Neuron (in vitro differentiated cells): ENCODE data around the gene LIMK1.
"Not testable (repeated sequence)": the region's sequence is repeated elsewhere in the genome, so short reads cannot be mapped to it uniquely, and the experiment has no call there.

Experiments used
- H2AFZ ChIP-seq: one replicate; pipeline ENCODE4 v1.6.1; 2013; ENCODE audit warnings: low read depth, mild to moderate bottlenecking, inconsistent platforms, low read length, moderate library complexity
- H3K27me3 ChIP-seq: one replicate; pipeline ENCODE4 v1.6.1; 2013; ENCODE audit warnings: low read length; ENCODE audit not compliant: insufficient read depth
- H3K36me3 ChIP-seq: one replicate; pipeline ENCODE4 v1.6.1; 2013; ENCODE audit warnings: low read length; ENCODE audit not compliant: insufficient read depth
- H3K4me1 ChIP-seq: one replicate; pipeline ENCODE4 v1.6.1; 2013; ENCODE audit warnings: low read length; ENCODE audit not compliant: insufficient read depth
- H3K4me3 ChIP-seq: 2 replicates; pipeline ENCODE4 v1.5.1; 2013; ENCODE audit warnings: mild to moderate bottlenecking, low read length, moderate library complexity
- H3K9me3 ChIP-seq: one replicate; pipeline ENCODE4 v1.6.1; 2013; ENCODE audit warnings: low read length

LIMK1 gene

DNA sequence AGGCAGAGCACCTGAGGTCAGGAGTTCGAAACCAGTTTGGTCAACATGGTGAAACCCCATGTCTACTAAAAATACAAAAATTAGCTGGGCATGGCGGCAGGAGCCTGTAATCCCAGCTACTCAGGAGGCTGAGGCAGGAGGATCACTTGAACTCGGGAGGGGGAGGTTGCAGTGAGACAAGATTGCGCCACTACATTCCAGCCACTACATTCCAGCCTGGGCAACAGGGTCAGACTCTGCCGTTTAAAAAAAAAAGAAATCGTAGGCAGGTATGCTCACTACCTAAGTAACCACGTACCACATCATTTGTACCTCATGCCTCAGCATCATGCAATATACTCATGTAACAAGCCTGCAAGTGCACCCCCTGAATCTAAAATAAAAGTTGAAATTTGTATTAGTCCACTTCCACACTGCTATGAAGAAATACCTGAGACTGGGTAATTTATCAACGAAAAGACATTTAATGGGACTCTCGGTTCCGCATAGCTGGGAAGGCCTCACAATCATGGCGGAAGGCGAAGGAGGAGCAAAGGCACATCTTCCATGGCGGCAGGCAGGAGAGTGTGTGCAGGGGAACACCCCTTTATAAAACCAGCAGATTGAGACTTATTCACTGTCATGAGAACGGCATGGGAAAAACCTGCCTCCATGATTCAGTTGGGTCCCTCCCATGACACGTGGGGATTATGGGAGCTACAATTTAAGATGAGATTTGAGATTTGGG lies 82.4 kb downstream of the LIMK1 start:
- Histone ChIP-seq H3K4me3 (no peak overlapping the region), H3K9me3 (no peaks in the 10 kb centered on the region), H2AFZ (no peak overlapping the region), H3K36me3 (no peaks in the 10 kb centered on the region), H3K4me1 (no peaks in the 10 kb centered on the region), H3K27me3 (no peaks in the 10 kb centered on the region)

DNA sequence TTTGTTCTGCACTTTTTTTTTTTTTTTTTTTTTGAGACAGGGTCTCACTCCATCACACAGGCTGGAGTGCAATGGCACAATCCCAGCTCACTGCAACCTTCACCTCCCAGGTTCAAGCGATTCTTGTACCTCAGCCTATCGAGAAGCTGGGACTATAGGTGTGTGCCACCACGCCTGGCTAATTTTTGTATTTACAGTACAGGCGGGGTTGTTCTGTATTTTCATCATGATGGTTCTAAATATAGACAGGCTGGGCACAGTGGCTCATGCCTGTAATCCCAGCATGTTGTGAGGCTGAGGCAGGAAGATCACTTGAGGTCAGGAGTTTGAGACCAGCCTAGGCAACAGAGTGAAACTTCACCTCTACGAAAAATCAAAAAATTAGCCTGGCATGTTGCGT lies 83.7 kb downstream of the LIMK1 start:
- not testable (repeated sequence) for H3K4me1 ChIP-seq, H3K36me3 ChIP-seq, H3K9me3 ChIP-seq, H3K4me3 ChIP-seq, H3K27me3 ChIP-seq, H2AFZ ChIP-seq
